Measurements from ENCODE around the gene STX7.

Gene STX7

GRCh38 chr6:132413499-132413802 lies 99.5 kb downstream of the STX7 start:
- Histone ChIP-seq H3K27ac (ENCODE audit: extremely low read depth, low read depth, low read length) (no peak overlapping the region), H3K4me3 (ENCODE audit: low read depth, low read length) (no peak overlapping the region), H3K4me1 (ENCODE audit: control insufficient read depth, insufficient read depth, low read length) (no peaks in the 10 kb centered on the region; the same call in 1 of the 2 replicates), H3K9me3 (ENCODE audit: control insufficient read depth, insufficient read depth, low read depth, low read length) (no peaks in the 10 kb centered on the region), H3K36me3 (ENCODE audit: control insufficient read depth in 2 of 2, insufficient read depth in 1 of 2, low read length in 2 of 2) (no peaks in the 10 kb centered on the region)
- TF ChIP-seq ZNF2 (tag by site-specific recombination; IDR thresholded peaks at IDR 0.05), result no peak
- TF ChIP-seq SCRT2 (tag by site-specific recombination; IDR thresholded peaks at IDR 0.05), result no peak
- peak; percentile 47 for TF ChIP-seq PRDM1 (tag by site-specific recombination; IDR thresholded peaks at IDR 0.05)
- ChIA-PET POLR2A (no interaction called here), CTCF (interaction anchor here (0.6 to 1.9 kb wide), 5 partner anchors 22 to 1766 kb away, joined by 3 to 9 read pairs (median 5); no protein-coding TSS in a partner anchor)

GRCh38 chr6:132412656-132413498 lies 100.0 kb downstream of the STX7 start:
- Histone ChIP-seq H3K27ac (ENCODE audit: extremely low read depth, low read depth, low read length) (no peak overlapping the region), H3K4me3 (ENCODE audit: low read depth, low read length) (no peak overlapping the region), H3K4me1 (ENCODE audit: control insufficient read depth, insufficient read depth, low read length) (no peaks in the 10 kb centered on the region; the same call in 1 of the 2 replicates), H3K9me3 (ENCODE audit: control insufficient read depth, insufficient read depth, low read depth, low read length) (no peaks in the 10 kb centered on the region), H3K36me3 (ENCODE audit: control insufficient read depth in 2 of 2, insufficient read depth in 1 of 2, low read length in 2 of 2) (no peaks in the 10 kb centered on the region)
- TF ChIP-seq ZNF18 (tag by site-specific recombination; IDR thresholded peaks at IDR 0.05), result no peak
- POLR2A ChIA-PET, result no interaction called here
- CTCF ChIA-PET, result interaction anchor here (0.6 to 1.9 kb wide), 5 partner anchors 22 to 1766 kb away, joined by 3 to 9 read pairs (median 5); no protein-coding TSS in a partner anchor

- POLR2A ChIA-PET, result no interaction called here
- Histone ChIP-seq H3K4me1 (ENCODE audit: control insufficient read depth, insufficient read depth, low read length) (no peaks in the 10 kb centered on the region; the same call in 1 of the 2 replicates), H3K27ac (ENCODE audit: extremely low read depth, low read depth, low read length) (no peak overlapping the region), H3K36me3 (ENCODE audit: control insufficient read depth in 2 of 2, insufficient read depth in 1 of 2, low read length in 2 of 2) (no peaks in the 10 kb centered on the region), H3K4me3 (ENCODE audit: low read depth, low read length) (no peak overlapping the region), H3K9me3 (ENCODE audit: control insufficient read depth, insufficient read depth, low read depth, low read length) (no peaks in the 10 kb centered on the region)
- CTCF ChIA-PET, result no interaction called here
- TF ChIP-seq TSHZ1 (tag by site-specific recombination; IDR thresholded peaks at IDR 0.05; ENCODE audit: borderline replicate concordance), result no peak
Observed at GRCh38 chr6:132411296-132411695, 101.6 kb downstream of the STX7 start.

- no peaks in the 10 kb centered on the region for H3K36me3 ChIP-seq (ENCODE audit: control insufficient read depth in 2 of 2, insufficient read depth in 1 of 2, low read length in 2 of 2)
- TF ChIP-seq ZNF202 (tag by site-specific recombination; IDR thresholded peaks at IDR 0.05; ENCODE audit: borderline replicate concordance) (no peak), ZNF571 (tag by site-specific recombination; IDR thresholded peaks at IDR 0.05) (no peak), ZFHX2 (tag by site-specific recombination; conservative IDR thresholded peaks at IDR 0.05) (no peak)
- no peaks in the 10 kb centered on the region for H3K9me3 ChIP-seq (ENCODE audit: control insufficient read depth, insufficient read depth, low read depth, low read length)
- no peak overlapping the region for H3K4me3 ChIP-seq (ENCODE audit: low read depth, low read length)
- CTCF ChIA-PET, result no interaction called here
- POLR2A ChIA-PET, result no interaction called here
- H3K27ac ChIP-seq (ENCODE audit: extremely low read depth, low read depth, low read length), result no peak overlapping the region
- H3K4me1 ChIP-seq (ENCODE audit: control insufficient read depth, insufficient read depth, low read length), result no peaks in the 10 kb centered on the region; the same call in 1 of the 2 replicates
Observed at GRCh38 chr6:132410830-132411229, 102.1 kb downstream of the STX7 start.
